HG02840 (cell line): ENCODE measurements around the gene ZNF714.
A peak's percentile ranks its signal among the peaks of the same experiment; 100 is the strongest.
"Not testable (repeated sequence)": the region's sequence is repeated elsewhere in the genome, so short reads cannot be mapped to it uniquely, and the experiment has no call there.

Source experiments
- ATAC-seq: cut with Tn5 transposase; IDR thresholded peaks from one replicate; pipeline ENCODE4 v1.9.1; 2021; ENCODE audit warnings: mild to moderate bottlenecking, moderate library complexity, moderate number of reproducible peaks; ENCODE audit not compliant: unreplicated experiment, low FRiP score

ZNF714 gene

DNA sequence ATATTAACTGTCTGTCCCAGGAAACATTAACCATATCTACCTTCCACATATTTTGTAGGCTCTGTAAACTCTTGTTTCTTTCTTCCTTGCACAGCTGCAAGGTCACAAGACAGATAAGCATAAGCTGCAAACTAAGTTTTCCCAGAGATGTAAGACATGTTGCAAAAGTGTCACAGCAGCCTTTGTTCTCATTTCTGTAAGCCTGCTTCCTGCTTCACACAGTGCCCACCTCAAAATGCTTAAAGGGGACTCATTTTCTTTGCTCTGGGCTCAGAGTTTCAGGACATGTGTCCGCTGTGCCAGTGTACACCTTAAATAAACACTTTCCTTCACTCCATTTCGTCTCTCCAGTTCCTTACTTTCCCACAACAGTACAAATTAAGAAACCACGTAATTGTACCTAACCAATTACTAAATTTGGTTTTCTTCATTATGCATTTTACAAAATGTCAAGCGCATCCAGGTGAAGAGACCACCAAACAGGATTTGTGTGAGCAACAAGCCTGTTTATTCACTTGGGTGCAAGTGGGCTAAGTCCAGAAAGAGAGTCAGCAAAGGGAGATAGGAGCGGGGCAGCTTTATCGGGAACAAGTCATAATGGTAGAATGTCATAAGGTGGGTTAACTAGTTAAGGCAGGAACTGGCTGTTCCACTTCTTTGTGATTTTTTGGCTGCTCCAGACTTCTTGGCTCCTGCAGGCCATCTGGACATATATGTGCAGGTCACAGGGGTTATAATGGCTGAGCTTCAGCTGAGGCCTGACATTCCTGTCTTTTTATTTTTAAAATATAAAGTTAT lies 47.1 kb downstream of the ZNF714 start:
- ATAC-seq: no peak

DNA sequence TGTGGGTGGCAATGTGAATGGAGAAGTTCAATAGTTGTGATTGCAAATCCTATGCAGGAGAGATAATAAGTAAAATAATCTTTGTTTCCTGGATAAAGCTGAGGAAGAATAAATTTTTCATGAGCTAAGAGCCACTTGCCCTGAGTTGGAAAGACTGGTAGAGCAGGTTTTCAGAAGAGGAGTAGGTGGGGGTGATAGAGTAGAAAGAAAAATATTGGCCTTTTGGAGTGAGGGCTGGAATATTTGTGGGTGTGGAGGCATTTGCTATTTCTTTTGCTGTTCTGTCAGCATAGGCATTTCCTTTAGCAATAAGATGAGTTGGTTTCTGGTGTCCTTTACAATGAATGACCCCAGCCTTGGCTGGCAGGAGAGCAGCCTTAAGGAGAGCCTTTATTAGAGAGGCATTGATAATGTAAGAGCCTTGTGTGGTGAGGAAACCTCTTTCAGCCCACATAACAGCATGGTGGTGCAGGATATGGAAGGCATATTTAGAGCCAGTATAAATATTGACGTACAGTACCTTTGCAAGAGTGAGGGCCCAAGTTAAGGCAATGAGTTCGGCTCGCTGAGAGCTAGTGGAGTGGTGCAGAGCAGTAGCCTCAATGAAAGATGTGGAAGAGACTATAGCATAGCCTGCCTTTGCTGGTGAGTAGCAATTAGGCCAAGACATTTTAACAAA lies 48.2 kb downstream of the ZNF714 start:
- ATAC-seq: no peak

DNA sequence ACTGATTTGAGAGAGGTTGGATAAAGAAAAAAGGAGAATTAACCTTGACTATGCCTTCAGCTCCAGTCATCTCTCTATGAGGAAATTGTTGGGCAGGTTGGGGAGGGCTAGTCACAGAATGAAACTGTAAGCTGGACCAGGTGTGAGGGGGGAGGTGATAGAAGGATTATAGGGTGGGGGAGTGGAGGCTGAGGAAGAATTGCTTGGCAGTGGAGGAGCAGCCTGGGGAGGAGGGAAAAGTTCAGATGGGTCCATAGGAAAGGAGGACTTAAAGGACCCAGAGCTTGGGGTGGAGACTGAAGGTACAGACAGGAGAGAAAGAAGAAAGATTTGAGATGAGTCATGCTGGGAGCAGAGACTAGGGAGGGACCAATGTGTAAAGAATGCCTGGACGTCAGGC lies 51.6 kb downstream of the ZNF714 start:
- no peak for ATAC-seq

DNA sequence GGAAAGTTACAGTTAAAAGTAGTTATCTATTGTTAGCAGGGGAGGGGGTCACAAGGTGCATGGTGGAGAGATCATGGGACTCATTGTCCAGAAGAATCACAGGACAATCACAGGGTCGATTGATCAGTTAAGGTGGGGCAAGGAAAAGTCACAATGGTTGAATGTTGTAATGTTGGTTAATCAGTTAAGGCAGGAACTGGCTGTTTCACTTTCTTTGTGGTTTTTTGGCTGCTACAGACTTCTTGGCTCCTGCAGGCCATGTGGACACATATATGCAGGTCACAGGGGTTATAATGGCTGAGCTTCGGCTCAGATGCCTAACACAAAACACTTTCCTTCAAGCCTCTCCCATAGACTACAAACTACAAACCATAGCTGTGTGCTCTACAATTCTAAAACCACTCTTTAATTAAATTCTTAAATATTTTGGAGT lies 52.9 kb downstream of the ZNF714 start:
- no peak for ATAC-seq

DNA sequence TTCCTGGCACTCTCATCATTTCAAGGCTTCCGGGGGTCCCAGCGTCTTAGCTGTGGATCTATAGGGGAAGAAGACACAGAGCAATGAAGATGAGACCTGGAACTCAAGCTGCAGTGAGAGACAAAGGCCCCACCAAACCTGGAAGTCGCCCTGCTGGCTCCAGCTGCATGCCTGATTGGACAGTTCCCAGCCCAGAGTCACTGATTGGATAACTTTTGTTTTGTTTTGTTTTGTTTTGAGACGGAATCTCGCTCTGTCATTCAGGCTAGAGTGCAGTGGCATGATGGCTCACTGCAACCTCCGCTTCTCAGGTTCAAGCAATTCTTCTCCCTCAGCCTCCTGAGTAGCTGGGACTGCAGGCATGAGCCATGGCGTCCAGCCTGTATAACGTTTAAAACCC lies 53.4 kb downstream of the ZNF714 start:
- no peak for ATAC-seq

DNA sequence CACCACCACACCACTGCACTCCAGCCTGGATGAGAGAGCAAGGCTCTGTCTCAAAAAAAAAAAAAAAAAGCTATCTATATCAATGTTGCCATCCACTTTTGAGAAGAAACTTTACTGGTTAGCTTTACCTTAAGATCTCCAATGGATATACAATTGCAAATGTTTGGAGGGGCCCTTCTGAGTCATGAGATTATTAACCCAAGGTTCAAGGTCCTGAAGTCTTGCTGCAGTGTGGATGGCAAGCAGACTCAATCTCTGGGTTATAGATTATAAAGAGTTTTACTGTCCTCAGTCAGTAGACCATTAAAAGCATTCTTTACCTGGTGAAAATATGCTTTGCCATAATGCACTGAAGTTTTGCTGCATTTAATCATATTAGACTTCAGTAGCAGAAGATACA lies 56.1 kb downstream of the ZNF714 start:
- no peak for ATAC-seq

DNA sequence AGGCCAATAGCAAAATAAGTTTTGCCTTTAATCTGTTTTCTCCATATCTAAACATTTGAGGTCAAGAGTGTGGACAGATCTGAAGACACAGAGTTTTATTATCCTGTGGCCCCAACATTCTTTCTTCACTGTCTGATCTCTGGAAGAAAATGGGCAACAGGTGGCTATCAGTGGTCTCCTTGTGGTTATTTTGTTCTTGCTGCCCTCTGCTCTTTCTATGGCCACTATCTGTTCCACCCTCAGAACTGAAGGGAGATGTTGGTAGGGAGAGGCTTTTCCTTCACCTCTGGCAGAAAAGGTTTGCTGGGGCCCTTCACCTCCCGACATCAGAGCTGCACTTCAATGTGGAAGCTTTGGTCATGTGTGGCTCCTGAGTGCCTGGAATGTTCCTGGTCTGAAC lies 59.0 kb downstream of the ZNF714 start:
- ATAC-seq: not testable (repeated sequence)

DNA sequence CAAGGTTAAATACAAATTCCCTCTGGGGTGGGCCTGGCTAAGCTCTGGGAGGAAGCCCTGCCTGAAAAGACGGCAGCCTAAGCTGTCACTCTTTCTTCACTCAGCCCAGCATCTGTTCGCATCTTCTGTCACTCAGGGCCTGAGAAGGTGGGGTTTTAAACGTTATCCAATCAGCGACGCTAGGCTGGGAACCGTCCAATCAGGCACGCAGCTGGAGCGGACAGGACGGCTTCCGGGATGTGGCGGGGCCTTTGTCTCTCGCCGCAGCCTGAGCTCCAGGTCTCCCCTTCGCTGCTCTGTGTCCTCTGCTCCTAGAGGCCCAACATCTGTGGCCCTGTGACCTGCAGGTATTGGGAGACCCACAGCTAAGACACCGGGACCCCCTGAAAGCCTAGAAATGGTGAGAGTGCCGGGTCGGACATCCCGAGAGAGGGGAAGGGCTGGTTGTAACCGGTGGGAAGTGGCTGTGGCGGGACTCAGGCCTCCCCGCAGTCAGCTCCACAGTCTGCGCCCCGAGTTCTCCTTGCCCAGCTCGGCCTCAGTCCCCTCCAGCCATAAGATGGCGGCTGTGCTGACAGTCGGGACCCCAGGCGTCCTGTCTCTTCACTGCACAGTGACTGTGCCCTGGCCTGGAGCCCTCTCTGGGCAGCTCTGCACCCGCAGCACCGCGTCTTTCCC lies 59.9 kb downstream of the ZNF714 start, which contains the start of gene ZNF431:
Gene ZNF431 (plus strand): TSS at position 254 of the 678 bp plus-strand sequence. CDS start 144 bp downstream, at position 398.
- ATAC-seq: peak; percentile 95

DNA sequence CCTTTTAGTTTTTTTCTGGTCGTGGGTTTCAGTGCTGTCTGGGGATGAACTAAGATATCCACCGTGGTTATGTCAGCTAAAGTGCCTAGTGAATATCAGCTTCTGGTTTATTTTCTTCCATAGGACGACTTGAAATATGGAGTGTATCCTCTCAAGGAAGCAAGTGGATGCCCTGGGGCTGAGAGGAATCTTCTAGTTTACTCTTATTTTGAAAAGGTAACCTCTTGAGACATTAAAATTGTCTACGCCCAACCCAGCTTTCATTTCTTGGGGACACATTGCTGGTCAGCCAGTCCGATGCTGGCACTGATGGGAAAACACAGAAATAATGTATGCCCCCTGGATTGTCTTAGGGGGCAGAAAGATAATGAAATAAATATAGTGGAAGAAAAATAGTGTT lies 61.4 kb downstream of the ZNF714 start:
- no peak for ATAC-seq

DNA sequence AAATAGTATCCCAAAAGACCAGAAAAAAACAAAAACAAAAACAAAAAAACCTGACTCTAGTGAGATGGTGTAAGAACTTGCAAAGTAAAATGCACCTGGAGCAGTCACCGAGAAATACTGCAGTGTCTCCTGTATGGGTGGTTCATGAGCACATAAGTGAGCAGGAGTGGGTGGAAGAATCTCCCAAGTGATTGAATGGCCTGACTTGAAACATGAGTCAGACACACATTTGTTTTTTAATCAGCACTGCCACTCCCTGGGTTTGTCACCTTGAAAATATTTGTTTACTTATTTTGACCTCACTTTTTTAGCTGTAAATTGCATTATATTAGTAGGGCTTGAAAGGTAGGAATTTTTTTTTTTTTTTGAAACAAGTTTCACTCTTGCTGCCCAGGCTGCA lies 61.9 kb downstream of the ZNF714 start:
- no peak for ATAC-seq

DNA sequence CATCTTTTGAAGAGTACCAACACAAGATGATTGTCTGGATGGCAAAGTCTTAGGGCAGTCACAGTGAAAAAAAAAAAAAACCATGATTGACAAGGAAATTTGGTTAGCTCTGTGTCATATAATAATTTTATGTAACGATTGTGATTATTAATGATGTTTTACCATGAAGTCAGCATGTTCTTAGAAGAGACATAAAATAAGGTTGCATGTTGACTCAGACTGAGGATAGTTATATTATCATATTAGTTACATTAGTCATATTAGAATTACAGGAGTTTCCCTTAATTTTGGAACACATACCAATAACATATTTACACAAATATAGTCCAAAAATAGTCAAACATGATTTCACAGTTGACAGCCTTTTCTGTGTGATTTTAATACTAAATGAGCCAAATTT lies 65.5 kb downstream of the ZNF714 start:
- ATAC-seq: no peak

DNA sequence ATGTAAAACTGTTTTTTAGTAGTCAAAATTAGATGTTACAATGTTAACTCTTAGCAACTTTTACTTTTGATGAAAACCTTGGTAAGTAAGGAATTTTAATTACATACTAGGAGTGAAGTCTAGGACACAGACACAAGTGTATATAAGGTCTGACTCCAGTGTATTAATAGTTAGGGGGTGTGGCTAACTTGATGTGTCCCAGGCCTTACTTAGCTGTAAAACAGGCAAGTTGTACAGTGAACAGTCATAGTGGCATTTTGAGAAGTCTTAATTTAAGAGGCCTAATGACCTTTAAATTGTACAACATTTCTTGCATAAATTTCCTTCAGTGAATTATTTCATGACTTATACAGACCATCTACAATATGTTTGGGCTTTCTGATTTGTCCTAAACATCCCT lies 66.7 kb downstream of the ZNF714 start:
- ATAC-seq: no peak

DNA sequence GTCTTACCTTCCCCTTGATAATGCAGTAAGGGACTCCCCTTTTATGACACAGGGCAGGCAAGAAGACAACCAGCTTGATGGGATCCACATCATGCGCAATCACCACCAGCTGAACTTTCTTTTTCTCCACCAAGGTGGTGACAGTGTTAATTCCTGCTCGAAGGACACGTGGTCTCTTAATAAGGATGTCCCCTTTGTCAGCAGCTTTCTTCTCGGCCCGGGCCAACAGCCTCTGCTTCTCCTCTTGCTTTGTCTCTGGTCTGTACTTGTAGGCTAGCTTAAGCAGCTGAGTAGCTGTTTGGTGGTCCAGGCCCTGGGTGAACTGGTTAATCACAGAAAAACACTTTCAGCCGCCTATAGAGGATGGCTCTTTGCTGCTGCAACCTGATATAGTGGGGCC lies 67.9 kb downstream of the ZNF714 start:
- no peak for ATAC-seq

DNA sequence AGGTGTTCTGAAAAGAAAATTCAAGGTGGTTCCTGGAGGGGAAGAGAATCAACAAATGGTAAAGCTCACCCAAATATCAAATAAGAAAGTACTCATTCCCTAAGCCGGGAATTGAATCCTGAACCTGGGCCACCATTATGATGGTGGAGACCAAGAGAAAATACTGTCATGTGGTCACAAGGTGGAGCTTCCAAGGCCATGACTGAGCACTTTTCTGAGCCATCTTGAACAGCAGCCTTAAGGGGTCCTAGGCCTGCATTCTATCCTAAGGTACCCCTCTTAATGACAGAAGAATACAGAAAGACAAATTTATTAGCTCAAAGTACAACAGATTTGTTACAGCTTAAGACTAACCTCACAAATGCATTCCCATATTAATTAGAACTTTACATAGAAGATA lies 69.5 kb downstream of the ZNF714 start:
- no peak for ATAC-seq

DNA sequence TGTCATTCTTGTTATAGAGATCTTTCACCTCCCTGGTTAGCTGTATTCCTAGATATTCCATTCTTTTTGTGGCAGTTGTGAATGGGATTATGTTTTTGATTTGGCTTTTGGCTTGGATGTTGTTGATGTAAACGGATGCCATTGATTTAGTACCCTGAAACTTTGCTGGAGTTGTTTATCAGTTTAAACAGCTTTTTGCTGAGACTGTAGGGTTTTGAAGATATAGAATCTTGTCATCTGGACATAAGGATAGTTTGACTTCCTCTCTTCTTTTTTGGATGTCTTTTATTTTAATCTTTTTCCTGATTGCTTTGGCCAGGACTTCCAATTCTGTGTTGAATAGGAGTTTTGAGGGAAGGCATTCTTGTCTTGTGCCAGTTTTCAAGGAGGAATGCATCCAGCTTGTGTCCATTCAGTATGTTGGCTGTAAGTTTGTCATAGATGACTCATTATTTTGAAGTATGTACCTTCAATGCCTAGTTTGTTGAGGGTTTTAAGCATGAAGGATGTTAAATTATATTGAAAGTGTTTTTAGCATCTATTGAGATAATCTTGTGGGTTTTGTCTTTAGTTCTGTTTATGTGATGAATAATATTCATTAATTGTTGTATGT lies 76.6 kb downstream of the ZNF714 start:
- ATAC-seq: no peak

DNA sequence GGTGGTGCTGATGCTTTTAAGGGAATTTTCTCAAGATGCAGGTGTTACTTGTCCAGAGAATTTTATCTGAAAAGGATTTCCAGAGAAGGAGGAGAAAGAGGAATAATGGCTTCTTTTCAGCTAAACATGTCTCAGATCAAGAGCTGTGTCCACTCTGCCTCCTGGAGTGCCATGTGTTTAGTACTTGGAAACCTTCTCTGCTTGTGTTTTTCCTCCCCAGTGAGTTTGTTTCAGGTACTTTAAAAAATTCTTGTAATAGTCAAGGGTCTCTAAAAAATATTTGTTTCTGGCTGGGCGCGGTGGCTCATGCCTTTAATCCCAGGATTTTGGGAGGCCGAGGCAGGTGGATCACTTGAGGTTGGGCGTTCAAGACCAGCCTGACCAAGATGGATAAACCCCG lies 82.5 kb downstream of the ZNF714 start:
- no peak for ATAC-seq

DNA sequence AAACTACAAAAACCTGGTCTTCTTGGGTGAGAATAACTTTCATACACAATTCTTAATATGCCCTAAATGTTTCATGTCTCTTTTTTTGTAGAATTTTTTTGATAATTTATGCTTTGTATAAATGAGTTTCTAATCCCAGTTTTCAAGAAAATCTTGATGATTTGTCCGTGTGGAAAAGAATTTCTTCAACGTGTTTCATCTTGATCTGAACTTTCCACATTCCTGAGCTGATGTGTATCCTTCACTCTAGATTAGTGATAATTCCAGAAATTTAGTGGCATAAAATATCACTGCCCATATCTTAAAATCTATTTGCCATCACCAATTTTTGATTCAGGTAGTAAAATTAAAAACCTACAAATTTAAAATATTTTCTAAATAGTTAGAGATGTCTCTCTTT lies 84.4 kb downstream of the ZNF714 start:
- ATAC-seq: no peak
